Naive thymus-derived CD4-positive, alpha-beta T cell (primary cell): Measurements from ENCODE around the gene UPK3B. TPM values are rescaled to one million over a fixed set of nuclear protein-coding genes. Genes with fewer than 3 reads are reported as not detected.
"Not testable (repeated sequence)": the region's sequence is repeated elsewhere in the genome, so short reads cannot be mapped to it uniquely, and the experiment has no call there.

Experiments
- ATAC-seq: fragments of 150-1000 bp; cut with Tn5 transposase; 2 replicates; pipeline ENCODE4 v1.10.0; 2021; ENCODE audit warnings: mild to moderate bottlenecking, moderate library complexity
- CTCF ChIA-PET: fragments of 350-600 bp; sonication (Branson Sonifier 250); formaldehyde crosslinking; loops from one replicate; lab custom pipeline; 2021; ENCODE audit warnings: antibody characterized with exemption; lab: Charles Lee
- POLR2A ChIA-PET: fragments of 350-600 bp; sonication (Branson Sonifier 250); formaldehyde crosslinking; loops from one replicate; lab custom pipeline; 2021; ENCODE audit warnings: antibody characterized with exemption, inconsistent platforms; lab: Charles Lee
- DNase-seq, 9 donors: peaks; one replicate each; pipeline versions ENCODE4 v3.0.0 to v3.0.0-alpha.2; 2020 to 2022; ENCODE audit warnings: mixed read lengths in 1 of 9
- H3K27ac ChIP-seq: one replicate; pipeline ENCODE4 v1.7.0; 2013; ENCODE audit warnings: mild to moderate bottlenecking, low read depth, low read length, moderate library complexity
- H3K27me3 ChIP-seq, 2 donors: one replicate each; pipeline ENCODE4 v1.7.0; 2013; ENCODE audit warnings: low read length in 2 of 2, mild to moderate bottlenecking in 2 of 2, moderate library complexity in 2 of 2; ENCODE audit not compliant: control insufficient read depth in 2 of 2, insufficient read depth in 2 of 2
- H3K36me3 ChIP-seq, 3 experiments: 1 replicate in 2 of 3; 2 replicates in 1 of 3; pipeline ENCODE4 v1.7.0; 2013; ENCODE audit warnings: low read length in 3 of 3, mild to moderate bottlenecking in 3 of 3, moderate library complexity in 1 of 3; ENCODE audit not compliant: insufficient read depth in 3 of 3, control insufficient read depth in 2 of 3
- H3K4me1 ChIP-seq, 2 donors: one replicate each; pipeline ENCODE4 v1.7.0; 2013; ENCODE audit warnings: low read length in 2 of 2, mild to moderate bottlenecking in 2 of 2, moderate library complexity in 1 of 2; ENCODE audit not compliant: control insufficient read depth in 2 of 2, insufficient read depth in 2 of 2
- H3K4me3 ChIP-seq: 2 replicates; pipeline ENCODE4 v1.7.0; 2013; ENCODE audit warnings: mild to moderate bottlenecking, low read length
- H3K9me3 ChIP-seq, 3 experiments: 1 replicate in 2 of 3; 2 replicates in 1 of 3; pipeline ENCODE4 v1.7.0; 2013; ENCODE audit warnings: low read length in 3 of 3; ENCODE audit not compliant: control insufficient read depth in 2 of 3
- H3K27ac Mint-ChIP-seq, 9 donors: one replicate each; pipeline ENCODE4 v1.8.0; 2020 to 2022; ENCODE audit warnings: mixed read lengths in 9 of 9, mild to moderate bottlenecking in 8 of 9, moderate library complexity in 5 of 9, inconsistent platforms in 2 of 9
- H3K27me3 Mint-ChIP-seq, 5 donors: one replicate each; pipeline ENCODE4 v1.8.0; 2021 to 2022; ENCODE audit warnings: mixed read lengths in 5 of 5, mild to moderate bottlenecking in 1 of 5
- H3K36me3 Mint-ChIP-seq, 5 donors: one replicate each; pipeline ENCODE4 v1.8.0; 2020 to 2022; ENCODE audit warnings: mixed read lengths in 5 of 5, mild to moderate bottlenecking in 3 of 5, inconsistent platforms in 1 of 5
- H3K4me1 Mint-ChIP-seq, 7 donors: one replicate each; pipeline ENCODE4 v1.8.0; 2020 to 2022; ENCODE audit warnings: mixed read lengths in 7 of 7, mild to moderate bottlenecking in 3 of 7, inconsistent platforms in 1 of 7
- H3K4me3 Mint-ChIP-seq, 10 donors: one replicate each; pipeline ENCODE4 v1.8.0; 2020 to 2022; ENCODE audit warnings: mild to moderate bottlenecking in 10 of 10, mixed read lengths in 10 of 10, moderate library complexity in 6 of 10, inconsistent platforms in 2 of 10
- H3K9me3 Mint-ChIP-seq, 11 donors: one replicate each; pipeline ENCODE4 v1.8.0; 2020 to 2022; ENCODE audit warnings: mixed read lengths in 11 of 11, mild to moderate bottlenecking in 4 of 11, inconsistent platforms in 1 of 11, moderate library complexity in 1 of 11
- intact Hi-C, 2 donors: fragments of 100-400 bp; cut with micrococcal nuclease; formaldehyde crosslinking; loops; one replicate each; pipeline ENCODE4 v1.15.1; 2023
- polyA plus RNA-seq, 2 donors: library from polyadenylated mRNA; unstranded; fragments of 300-500 nt; fragmentation: Illumina TruSeq; gene quantifications; one replicate each; pipeline ENCODE4 v1.2.3, GENCODE V29; 2021
- total RNA-seq, 6 experiments: library from RNA in 5 of 6; stranded (reverse) in 5 of 6; gene quantifications; 1 replicate in 5 of 6; 2 replicates in 1 of 6; pipeline ENCODE4 v1.2.3 and lab custom pipeline; 2021 to 2026

Gene UPK3B
- total and polyA plus RNA-seq, 7 experiments from 2014 or later, result 2.6 to 7.3 (median 5.2) TPM; not detected in 2

- ATAC-seq, DNase-seq, H3K9me3 Mint-ChIP-seq, H3K4me3 ChIP-seq, H3K27ac ChIP-seq, H3K4me3 Mint-ChIP-seq, H3K4me1 ChIP-seq, intact Hi-C loops, H3K27me3 Mint-ChIP-seq, CTCF ChIA-PET, H3K27me3 ChIP-seq, H3K9me3 ChIP-seq, H3K4me1 Mint-ChIP-seq: not testable (repeated sequence)
- POLR2A ChIA-PET, result interaction anchor here (1.0 kb wide), 1 partner anchor 154 kb away, joined by 3 read pairs; no protein-coding TSS in a partner anchor
- peaks cover 0 to 15% (median 0%) of the 10 kb centered on the region in 3 experiments for H3K36me3 ChIP-seq
- Mint-ChIP-seq H3K27ac (peak overlapping the region in 1 of 9 donors; percentile 78), H3K36me3 (peaks cover 0 to 15% (median 0%) of the 10 kb centered on the region in 5 donors)
Measured at GRCh38 chr7:76506643-76507042, 3.7 kb upstream of the UPK3B start.

- DNase-seq (no peak), ATAC-seq (peak; percentile 80)
- ChIA-PET CTCF (no interaction called here), POLR2A (interaction anchor here (1.0 kb wide), 1 partner anchor 155 kb away, joined by 3 read pairs; no protein-coding TSS in a partner anchor)
- no peaks in the 10 kb centered on the region for H3K4me1 ChIP-seq
- Mint-ChIP-seq H3K9me3 (peaks cover 0 to 3% (median 0%) of the 10 kb centered on the region in 11 donors), H3K27ac (peak overlapping the region in 1 of 9 donors; percentile 32), H3K4me1 (peaks cover 0 to 5% (median 0%) of the 10 kb centered on the region in 7 donors), H3K27me3 (no peaks in the 10 kb centered on the region), H3K36me3 (peaks cover 0 to 13% (median 0%) of the 10 kb centered on the region in 5 donors), H3K4me3 (no peak overlapping the region)
- H3K27ac ChIP-seq, result no peak overlapping the region
- H3K36me3 ChIP-seq, result peaks cover 0 to 15% (median 0%) of the 10 kb centered on the region in 3 experiments
- no peaks in the 10 kb centered on the region for H3K27me3 ChIP-seq
- intact Hi-C loops, result no loop called here
- H3K9me3 ChIP-seq, result no peaks in the 10 kb centered on the region
- no peak overlapping the region for H3K4me3 ChIP-seq
Measured at GRCh38 chr7:76507723-76508406, 2.5 kb upstream of the UPK3B start.

- CTCF ChIA-PET, H3K36me3 ChIP-seq, H3K27ac Mint-ChIP-seq, ATAC-seq, intact Hi-C loops, H3K9me3 Mint-ChIP-seq, H3K27me3 Mint-ChIP-seq, H3K4me3 Mint-ChIP-seq, H3K9me3 ChIP-seq, H3K27ac ChIP-seq, DNase-seq, H3K36me3 Mint-ChIP-seq, H3K4me1 ChIP-seq, POLR2A ChIA-PET, H3K4me1 Mint-ChIP-seq, H3K27me3 ChIP-seq, H3K4me3 ChIP-seq: not testable (repeated sequence)
Measured at GRCh38 chr7:76511200-76511910, 1.0 kb downstream of the UPK3B start.

- H3K27ac Mint-ChIP-seq, CTCF ChIA-PET, DNase-seq, H3K9me3 Mint-ChIP-seq, H3K4me3 Mint-ChIP-seq, H3K36me3 Mint-ChIP-seq, H3K4me1 Mint-ChIP-seq, H3K4me3 ChIP-seq, H3K27me3 ChIP-seq, H3K9me3 ChIP-seq, ATAC-seq, H3K36me3 ChIP-seq, H3K27ac ChIP-seq, H3K27me3 Mint-ChIP-seq, intact Hi-C loops, H3K4me1 ChIP-seq, POLR2A ChIA-PET: not testable (repeated sequence)
Measured at GRCh38 chr7:76511911-76512885, 1.8 kb downstream of the UPK3B start.

- Mint-ChIP-seq H3K36me3 (no peaks in the 10 kb centered on the region), H3K27me3 (peaks cover 0 to 4% (median 0%) of the 10 kb centered on the region in 5 donors), H3K4me3 (no peak overlapping the region), H3K27ac (peak overlapping the region in 1 of 9 donors; percentile 42), H3K9me3 (no peaks in the 10 kb centered on the region), H3K4me1 (peaks cover 0 to 4% (median 0%) of the 10 kb centered on the region in 7 donors)
- DNase-seq (no peak), ATAC-seq (no peak)
- H3K36me3 ChIP-seq, result no peaks in the 10 kb centered on the region
- H3K27ac ChIP-seq, result no peak overlapping the region
- ChIA-PET CTCF (no interaction called here), POLR2A (no interaction called here)
- no peaks in the 10 kb centered on the region for H3K9me3 ChIP-seq
- no peak overlapping the region for H3K4me3 ChIP-seq
- no peaks in the 10 kb centered on the region for H3K27me3 ChIP-seq
- intact Hi-C loops, result no loop called here
- H3K4me1 ChIP-seq, result no peaks in the 10 kb centered on the region
Measured at GRCh38 chr7:76512941-76513816, 2.8 kb downstream of the UPK3B start.
